GM23338 (cell line): ENCODE data around the gene NAP1L3. TPM values are rescaled to one million over a fixed set of nuclear protein-coding genes. Genes with fewer than 3 reads are reported as not detected.

Experiments used
- ATAC-seq: fragments of 200-7000 bp; cut with Tn5 transposase; 3 replicates; pipeline ENCODE4 v1.9.1; 2020
- DNase-seq: peaks from one replicate; pipeline ENCODE4 v3.0.0-alpha.2; 2015; ENCODE audit warnings: low spot score
- H2AFZ ChIP-seq: fragments of 200-600 bp; sonication (generic); 2 replicates; pipeline ENCODE4 v1.8.0; 2016; ENCODE audit warnings: antibody characterized with exemption, mild to moderate bottlenecking, moderate library complexity
- H3F3A ChIP-seq: fragments of 200-600 bp; sonication (generic); replicated peaks from 2 replicates; pipeline ENCODE4 v1.8.0; 2017; ENCODE audit warnings: antibody characterized with exemption, mixed run types, low read depth
- H3K27ac ChIP-seq: fragments of 200-600 bp; sonication (generic); 2 replicates; pipeline ENCODE4 v1.6.1; 2016; ENCODE audit warnings: low read depth
- H3K27me3 ChIP-seq: fragments of 200-600 bp; sonication (generic); 2 replicates; pipeline ENCODE4 v1.8.0; 2016; ENCODE audit warnings: mild to moderate bottlenecking, mixed run types, moderate library complexity; ENCODE audit not compliant: insufficient read depth
- H3K36me3 ChIP-seq: fragments of 200-600 bp; sonication (generic); 2 replicates; pipeline ENCODE4 v1.8.0; 2016; ENCODE audit warnings: mild to moderate bottlenecking; ENCODE audit not compliant: insufficient read depth
- H3K4me1 ChIP-seq: fragments of 200-600 bp; sonication (generic); 2 replicates; pipeline ENCODE4 v1.8.0; 2016; ENCODE audit warnings: mild to moderate bottlenecking, moderate library complexity; ENCODE audit not compliant: insufficient read depth
- H3K4me2 ChIP-seq: fragments of 200-600 bp; sonication (generic); 2 replicates; pipeline ENCODE4 v1.7.1; 2017; ENCODE audit warnings: mixed run types
- H3K4me3 ChIP-seq: fragments of 200-600 bp; sonication (generic); 2 replicates; pipeline ENCODE4 v1.6.1; 2016; ENCODE audit warnings: mixed run types
- H3K79me2 ChIP-seq: fragments of 200-600 bp; sonication (generic); replicated peaks from 2 replicates; pipeline ENCODE4 v1.8.0; 2017; ENCODE audit warnings: mild to moderate bottlenecking; ENCODE audit not compliant: insufficient read depth
- H3K9me2 ChIP-seq: fragments of 200-600 bp; sonication (generic); 2 replicates; pipeline ENCODE4 v1.8.0; 2017; ENCODE audit not compliant: insufficient read depth
- H4K20me1 ChIP-seq: fragments of 200-600 bp; sonication (generic); replicated peaks from 2 replicates; pipeline ENCODE4 v1.8.0; 2017; ENCODE audit warnings: mild to moderate bottlenecking; ENCODE audit not compliant: insufficient read depth
- H3K27ac Mint-ChIP-seq: 2 replicates; pipeline ENCODE4 v1.8.0; 2020; ENCODE audit warnings: inconsistent platforms, mild to moderate bottlenecking, moderate library complexity, mixed read lengths
- H3K27me3 Mint-ChIP-seq: 3 replicates; pipeline ENCODE4 v1.8.0; 2022; ENCODE audit warnings: low read depth, mild to moderate bottlenecking, moderate library complexity, mixed read lengths, inconsistent platforms; ENCODE audit not compliant: insufficient read depth, poor library complexity
- H3K36me3 Mint-ChIP-seq: 3 replicates; pipeline ENCODE4 v1.8.0; 2021; ENCODE audit warnings: low read depth, mild to moderate bottlenecking, inconsistent platforms, moderate library complexity, mixed read lengths
- H3K4me1 Mint-ChIP-seq: 3 replicates; pipeline ENCODE4 v1.8.0; 2020; ENCODE audit warnings: mild to moderate bottlenecking, inconsistent platforms, mixed read lengths
- H3K4me3 Mint-ChIP-seq: 3 replicates; pipeline ENCODE4 v1.8.0; 2021; ENCODE audit warnings: moderate library complexity, mild to moderate bottlenecking, inconsistent platforms, mixed read lengths
- H3K9me3 Mint-ChIP-seq: 3 replicates; pipeline ENCODE4 v1.8.0; 2020; ENCODE audit warnings: moderate library complexity, mild to moderate bottlenecking, inconsistent platforms, mixed read lengths
- CREB1 ChIP-seq: fragments of 250-450 bp; sonication (Bioruptor Pico); IDR thresholded peaks from 2 replicates; pipeline ENCODE4 v1.5.0; 2020; ENCODE audit warnings: low read depth, mild to moderate bottlenecking, moderate library complexity
- ETS1 ChIP-seq: IDR thresholded peaks from 2 replicates; pipeline ENCODE4 v1.6.1; 2016; ENCODE audit warnings: antibody characterized with exemption
- EZH2 ChIP-seq: fragments of 200-600 bp; sonication (generic); IDR thresholded peaks from one replicate; pipeline ENCODE4 v1.8.0; 2017; ENCODE audit warnings: antibody characterized with exemption, mild to moderate bottlenecking, low read depth; ENCODE audit not compliant: unreplicated experiment
- JUNB ChIP-seq: IDR thresholded peaks from one replicate; pipeline ENCODE4 v1.6.1; 2016; ENCODE audit warnings: antibody characterized with exemption; ENCODE audit not compliant: unreplicated experiment
- NANOG ChIP-seq: IDR thresholded peaks from 2 replicates; pipeline ENCODE4 v1.6.1; 2016; ENCODE audit warnings: antibody characterized with exemption, borderline replicate concordance
- REST ChIP-seq: IDR thresholded peaks from one replicate; pipeline ENCODE4 v1.6.1; 2018; ENCODE audit warnings: antibody characterized with exemption; ENCODE audit not compliant: unreplicated experiment
- STAT1 ChIP-seq: IDR thresholded peaks from one replicate; pipeline ENCODE4 v1.6.1; 2016; ENCODE audit warnings: antibody characterized with exemption; ENCODE audit not compliant: unreplicated experiment
- ZNF114 ChIP-seq: fragments of 250-450 bp; sonication (Bioruptor Pico); IDR thresholded peaks from 2 replicates; pipeline ENCODE4 v1.5.0; 2020; ENCODE audit warnings: mild to moderate bottlenecking, moderate library complexity
- ZNF331 ChIP-seq: fragments of 250-450 bp; sonication (Bioruptor Pico); IDR thresholded peaks from 2 replicates; pipeline ENCODE4 v1.5.0; 2020; ENCODE audit warnings: low read depth, mild to moderate bottlenecking, moderate library complexity
- polyA plus RNA-seq: library from polyadenylated mRNA; unstranded; fragments of >200 nt; fragmentation: Nextera tagmentation; extraction: Ambion mirVana; gene quantifications from 2 replicates; pipeline ENCODE4 v1.2.1, GENCODE V29; 2016
- total RNA-seq: library from RNA; depleted of rRNA; stranded (reverse); fragments of >200 nt; shearing (Covaris generic); gene quantifications from 2 replicates; pipeline ENCODE4 v1.2.3, GENCODE V29; 2014
- TF ChIP-seq, protein P1 (sequence below): fragments of 250-450 bp; sonication (Bioruptor Pico); IDR thresholded peaks from 2 replicates; pipeline ENCODE4 v1.5.0; 2020; ENCODE audit warnings: mild to moderate bottlenecking, moderate library complexity

Gene NAP1L3
- total and polyA plus RNA-seq, 2 experiments from 2014 or later: 47.9 to 54.9 TPM

GRCh38 chrX:93660575-93660974, 12.8 kb downstream of the NAP1L3 start:
- Histone ChIP-seq H3K36me3 (no peaks in the 10 kb centered on the region), H3K9me2 (no peaks in the 10 kb centered on the region), H3K27me3 (no peaks in the 10 kb centered on the region), H3K4me2 (no peak overlapping the region), H4K20me1 (no peaks in the 10 kb centered on the region), H3K79me2 (no peaks in the 10 kb centered on the region), H3K27ac (no peak overlapping the region), H3K4me1 (no peaks in the 10 kb centered on the region), H2AFZ (no peak overlapping the region), H3K4me3 (no peak overlapping the region), H3F3A (no peaks in the 10 kb centered on the region)
- no peak overlapping the region for H3K27ac Mint-ChIP-seq
- H3K27me3 Mint-ChIP-seq: no peaks in the 10 kb centered on the region
- no peak overlapping the region for H3K4me3 Mint-ChIP-seq
- no peak for TF ChIP-seq EZH2
- TF ChIP-seq JUNB: no peak
- no peak for TF ChIP-seq ZNF114 (CRISPR knock-in tag)
- no peak for TF ChIP-seq ETS1
- TF ChIP-seq STAT1: no peak
- TF ChIP-seq NANOG: no peak
- TF ChIP-seq, protein P1, sequence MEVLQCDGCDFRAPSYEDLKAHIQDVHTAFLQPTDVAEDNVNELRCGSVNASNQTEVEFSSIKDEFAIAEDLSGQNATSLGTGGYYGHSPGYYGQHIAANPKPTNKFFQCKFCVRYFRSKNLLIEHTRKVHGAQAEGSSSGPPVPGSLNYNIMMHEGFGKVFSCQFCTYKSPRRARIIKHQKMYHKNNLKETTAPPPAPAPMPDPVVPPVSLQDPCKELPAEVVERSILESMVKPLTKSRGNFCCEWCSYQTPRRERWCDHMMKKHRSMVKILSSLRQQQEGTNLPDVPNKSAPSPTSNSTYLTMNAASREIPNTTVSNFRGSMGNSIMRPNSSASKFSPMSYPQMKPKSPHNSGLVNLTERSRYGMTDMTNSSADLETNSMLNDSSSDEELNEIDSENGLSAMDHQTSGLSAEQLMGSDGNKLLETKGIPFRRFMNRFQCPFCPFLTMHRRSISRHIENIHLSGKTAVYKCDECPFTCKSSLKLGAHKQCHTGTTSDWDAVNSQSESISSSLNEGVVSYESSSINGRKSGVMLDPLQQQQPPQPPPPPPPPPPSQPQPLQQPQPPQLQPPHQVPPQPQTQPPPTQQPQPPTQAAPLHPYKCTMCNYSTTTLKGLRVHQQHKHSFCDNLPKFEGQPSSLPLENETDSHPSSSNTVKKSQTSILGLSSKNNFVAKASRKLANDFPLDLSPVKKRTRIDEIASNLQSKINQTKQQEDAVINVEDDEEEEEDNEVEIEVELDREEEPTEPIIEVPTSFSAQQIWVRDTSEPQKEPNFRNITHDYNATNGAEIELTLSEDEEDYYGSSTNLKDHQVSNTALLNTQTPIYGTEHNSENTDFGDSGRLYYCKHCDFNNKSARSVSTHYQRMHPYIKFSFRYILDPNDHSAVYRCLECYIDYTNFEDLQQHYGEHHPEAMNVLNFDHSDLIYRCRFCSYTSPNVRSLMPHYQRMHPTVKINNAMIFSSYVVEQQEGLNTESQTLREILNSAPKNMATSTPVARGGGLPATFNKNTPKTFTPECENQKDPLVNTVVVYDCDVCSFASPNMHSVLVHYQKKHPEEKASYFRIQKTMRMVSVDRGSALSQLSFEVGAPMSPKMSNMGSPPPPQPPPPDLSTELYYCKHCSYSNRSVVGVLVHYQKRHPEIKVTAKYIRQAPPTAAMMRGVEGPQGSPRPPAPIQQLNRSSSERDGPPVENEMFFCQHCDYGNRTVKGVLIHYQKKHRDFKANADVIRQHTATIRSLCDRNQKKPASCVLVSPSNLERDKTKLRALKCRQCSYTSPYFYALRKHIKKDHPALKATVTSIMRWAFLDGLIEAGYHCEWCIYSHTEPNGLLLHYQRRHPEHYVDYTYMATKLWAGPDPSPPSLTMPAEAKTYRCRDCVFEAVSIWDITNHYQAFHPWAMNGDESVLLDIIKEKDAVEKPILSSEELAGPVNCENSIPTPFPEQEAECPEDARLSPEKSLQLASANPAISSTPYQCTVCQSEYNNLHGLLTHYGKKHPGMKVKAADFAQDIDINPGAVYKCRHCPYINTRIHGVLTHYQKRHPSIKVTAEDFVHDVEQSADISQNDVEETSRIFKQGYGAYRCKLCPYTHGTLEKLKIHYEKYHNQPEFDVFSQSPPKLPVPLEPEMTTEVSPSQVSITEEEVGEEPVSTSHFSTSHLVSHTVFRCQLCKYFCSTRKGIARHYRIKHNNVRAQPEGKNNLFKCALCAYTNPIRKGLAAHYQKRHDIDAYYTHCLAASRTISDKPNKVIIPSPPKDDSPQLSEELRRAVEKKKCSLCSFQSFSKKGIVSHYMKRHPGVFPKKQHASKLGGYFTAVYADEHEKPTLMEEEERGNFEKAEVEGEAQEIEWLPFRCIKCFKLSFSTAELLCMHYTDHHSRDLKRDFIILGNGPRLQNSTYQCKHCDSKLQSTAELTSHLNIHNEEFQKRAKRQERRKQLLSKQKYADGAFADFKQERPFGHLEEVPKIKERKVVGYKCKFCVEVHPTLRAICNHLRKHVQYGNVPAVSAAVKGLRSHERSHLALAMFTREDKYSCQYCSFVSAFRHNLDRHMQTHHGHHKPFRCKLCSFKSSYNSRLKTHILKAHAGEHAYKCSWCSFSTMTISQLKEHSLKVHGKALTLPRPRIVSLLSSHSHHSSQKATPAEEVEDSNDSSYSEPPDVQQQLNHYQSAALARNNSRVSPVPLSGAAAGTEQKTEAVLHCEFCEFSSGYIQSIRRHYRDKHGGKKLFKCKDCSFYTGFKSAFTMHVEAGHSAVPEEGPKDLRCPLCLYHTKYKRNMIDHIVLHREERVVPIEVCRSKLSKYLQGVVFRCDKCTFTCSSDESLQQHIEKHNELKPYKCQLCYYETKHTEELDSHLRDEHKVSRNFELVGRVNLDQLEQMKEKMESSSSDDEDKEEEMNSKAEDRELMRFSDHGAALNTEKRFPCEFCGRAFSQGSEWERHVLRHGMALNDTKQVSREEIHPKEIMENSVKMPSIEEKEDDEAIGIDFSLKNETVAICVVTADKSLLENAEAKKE (CRISPR knock-in tag): no peak
- TF ChIP-seq CREB1 (CRISPR knock-in tag): no peak
- TF ChIP-seq REST: no peak
- no peak for TF ChIP-seq ZNF331 (CRISPR knock-in tag)
- H3K36me3 Mint-ChIP-seq: no peaks in the 10 kb centered on the region; the same call in 1 of the 3 replicates
- no peak for DNase-seq
- no peak for ATAC-seq
- no peaks in the 10 kb centered on the region for H3K4me1 Mint-ChIP-seq
- no peaks in the 10 kb centered on the region for H3K9me3 Mint-ChIP-seq
